ENCODE results near the gene EIF4B.

Gene EIF4B

DNA sequence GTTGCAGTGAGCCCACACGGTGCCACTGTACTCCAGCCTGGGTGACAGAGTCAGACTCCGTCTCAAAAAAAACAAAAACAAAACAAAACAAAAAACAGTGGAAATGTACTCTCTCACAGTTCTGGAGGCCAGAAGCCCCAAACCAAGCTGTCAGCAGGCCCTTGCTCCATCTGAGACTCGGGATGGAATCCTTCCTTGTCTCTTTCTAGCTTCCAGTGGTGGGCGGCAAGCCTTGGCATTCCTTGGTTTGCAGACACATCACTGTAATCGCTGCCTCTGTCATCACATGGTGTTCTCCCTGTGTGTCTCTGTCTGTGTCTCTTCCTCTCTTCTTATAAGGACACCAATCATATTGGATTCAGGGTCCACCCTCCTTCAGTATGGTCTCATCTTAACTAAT is 50.0 kb downstream of the EIF4B start:
- TF ChIP-seq, protein P1, sequence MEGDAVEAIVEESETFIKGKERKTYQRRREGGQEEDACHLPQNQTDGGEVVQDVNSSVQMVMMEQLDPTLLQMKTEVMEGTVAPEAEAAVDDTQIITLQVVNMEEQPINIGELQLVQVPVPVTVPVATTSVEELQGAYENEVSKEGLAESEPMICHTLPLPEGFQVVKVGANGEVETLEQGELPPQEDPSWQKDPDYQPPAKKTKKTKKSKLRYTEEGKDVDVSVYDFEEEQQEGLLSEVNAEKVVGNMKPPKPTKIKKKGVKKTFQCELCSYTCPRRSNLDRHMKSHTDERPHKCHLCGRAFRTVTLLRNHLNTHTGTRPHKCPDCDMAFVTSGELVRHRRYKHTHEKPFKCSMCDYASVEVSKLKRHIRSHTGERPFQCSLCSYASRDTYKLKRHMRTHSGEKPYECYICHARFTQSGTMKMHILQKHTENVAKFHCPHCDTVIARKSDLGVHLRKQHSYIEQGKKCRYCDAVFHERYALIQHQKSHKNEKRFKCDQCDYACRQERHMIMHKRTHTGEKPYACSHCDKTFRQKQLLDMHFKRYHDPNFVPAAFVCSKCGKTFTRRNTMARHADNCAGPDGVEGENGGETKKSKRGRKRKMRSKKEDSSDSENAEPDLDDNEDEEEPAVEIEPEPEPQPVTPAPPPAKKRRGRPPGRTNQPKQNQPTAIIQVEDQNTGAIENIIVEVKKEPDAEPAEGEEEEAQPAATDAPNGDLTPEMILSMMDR (IDR thresholded peaks at IDR 0.05): no peak
- Histone ChIP-seq H3K27ac (no peak overlapping the region), H3K36me3 (no peaks in the 10 kb centered on the region), H3K9me3 (no peaks in the 10 kb centered on the region), H3K4me3 (ENCODE audit: low read depth in 1 of 2, low read length in 1 of 2) (no peak overlapping the region), H3K4me1 (ENCODE audit: control insufficient read depth in 1 of 2, insufficient read depth in 1 of 2, low read depth in 1 of 2, low read length in 1 of 2) (peaks cover 11 to 12% of the 10 kb centered on the region in 2 experiments), H3K27me3 (peaks cover 9% of the 10 kb centered on the region)

DNA sequence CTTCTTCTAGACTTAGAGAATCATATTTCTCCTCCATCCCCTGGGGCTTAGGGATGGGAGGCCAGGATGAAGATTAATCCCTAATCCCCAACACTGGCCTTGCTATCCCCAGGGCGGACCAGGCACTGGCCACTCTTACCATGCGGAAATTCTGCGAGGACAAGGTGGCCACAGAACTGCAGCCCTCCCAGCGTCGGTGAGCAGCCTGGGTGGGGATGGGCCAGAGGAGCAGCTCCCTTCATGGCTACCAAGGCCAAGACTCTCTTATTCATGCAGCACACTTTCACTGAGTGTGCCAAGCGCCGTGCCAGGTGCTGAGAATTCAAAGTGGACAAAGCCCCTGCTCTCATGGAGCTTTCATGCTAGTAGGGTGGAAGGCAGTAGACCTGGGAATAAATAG is 50.6 kb downstream of the EIF4B start:
- Histone ChIP-seq H3K4me1 (ENCODE audit: control insufficient read depth in 1 of 2, insufficient read depth in 1 of 2, low read depth in 1 of 2, low read length in 1 of 2) (peaks cover 11 to 12% of the 10 kb centered on the region in 2 experiments), H3K4me3 (ENCODE audit: low read depth in 1 of 2, low read length in 1 of 2) (no peak overlapping the region), H3K9me3 (no peaks in the 10 kb centered on the region), H3K27me3 (peaks cover 9% of the 10 kb centered on the region), H3K27ac (no peak overlapping the region), H3K36me3 (no peaks in the 10 kb centered on the region)
- TF ChIP-seq, protein P1 (IDR thresholded peaks at IDR 0.05): no peak

DNA sequence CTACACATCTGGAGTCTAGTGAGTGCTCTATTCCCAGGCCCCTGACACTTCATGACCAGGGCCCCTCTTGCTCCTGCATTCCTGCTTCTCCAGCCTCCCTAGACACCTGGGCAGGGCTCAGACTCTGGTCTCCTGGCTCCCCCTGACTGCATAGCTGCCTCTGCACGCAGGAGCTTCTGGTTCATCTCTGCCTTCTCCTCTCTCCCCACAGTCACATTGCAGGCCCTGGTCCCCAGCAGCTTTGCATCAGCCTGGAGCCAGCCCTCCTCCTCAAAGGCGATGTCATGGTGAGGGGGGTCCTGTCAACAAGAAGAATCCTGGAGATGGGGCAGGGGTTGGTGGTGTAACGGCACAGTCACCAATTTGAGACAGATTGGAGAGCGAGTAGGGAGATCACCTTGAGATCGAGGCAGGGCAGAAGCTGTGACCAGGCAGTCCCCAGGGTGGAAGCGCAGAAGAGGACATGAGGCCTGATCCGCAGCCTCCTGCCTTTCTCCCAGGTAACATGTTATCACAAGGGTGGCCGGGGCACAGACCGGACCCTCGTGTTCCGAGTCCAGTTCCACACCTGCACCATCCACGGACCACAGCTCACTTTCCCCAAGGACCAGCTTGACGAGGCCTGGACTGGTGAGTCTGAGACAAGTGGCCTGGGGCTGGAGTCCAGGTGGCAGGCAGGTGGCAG is 51.7 kb downstream of the EIF4B start:
- Histone ChIP-seq H3K4me1 (ENCODE audit: control insufficient read depth in 1 of 2, insufficient read depth in 1 of 2, low read depth in 1 of 2, low read length in 1 of 2) (peaks cover 11 to 12% of the 10 kb centered on the region in 2 experiments), H3K4me3 (ENCODE audit: low read depth in 1 of 2, low read length in 1 of 2) (no peak overlapping the region), H3K27me3 (peaks cover 9% of the 10 kb centered on the region), H3K27ac (no peak overlapping the region), H3K36me3 (peaks cover 1% of the 10 kb centered on the region), H3K9me3 (no peaks in the 10 kb centered on the region)
- TF ChIP-seq, protein P1 (IDR thresholded peaks at IDR 0.05): no peak

DNA sequence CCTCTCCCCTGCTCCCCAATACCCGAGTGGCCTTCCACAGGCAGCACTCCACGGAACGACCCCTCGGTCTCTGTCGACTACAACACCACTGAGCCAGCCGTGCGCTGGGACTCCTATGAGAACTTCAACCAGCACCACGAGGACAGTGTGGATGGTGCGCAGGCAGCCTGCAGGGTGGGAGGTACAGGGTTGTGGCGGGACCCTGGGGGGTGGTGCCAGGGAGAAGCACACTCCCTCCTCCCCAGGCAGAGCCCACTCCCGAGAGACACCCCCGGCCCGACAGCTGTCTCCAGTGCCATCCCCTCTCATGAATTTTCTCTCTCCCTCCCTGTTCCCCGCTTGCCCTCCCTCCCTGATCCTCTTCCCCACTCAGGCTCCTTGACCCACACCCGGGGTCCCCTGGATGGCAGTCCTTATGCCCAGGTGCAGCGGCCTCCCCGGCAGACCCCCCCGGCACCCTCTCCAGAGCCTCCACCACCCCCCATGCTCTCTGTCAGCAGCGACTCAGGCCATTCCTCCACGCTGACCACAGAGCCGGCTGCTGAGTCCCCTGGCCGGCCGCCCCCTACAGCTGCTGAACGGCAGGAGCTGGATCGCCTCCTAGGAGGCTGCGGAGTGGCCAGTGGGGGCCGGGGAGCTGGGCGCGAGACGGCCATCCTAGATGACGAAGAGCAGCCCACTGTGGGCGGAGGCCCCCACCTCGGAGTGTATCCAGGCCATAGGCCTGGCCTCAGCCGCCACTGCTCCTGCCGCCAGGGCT is 52.6 kb downstream of the EIF4B start:
- TF ChIP-seq, protein P1 (IDR thresholded peaks at IDR 0.05): no peak
- Histone ChIP-seq H3K36me3 (peaks cover 10% of the 10 kb centered on the region), H3K4me3 (ENCODE audit: low read depth in 1 of 2, low read length in 1 of 2) (no peak overlapping the region), H3K27ac (no peak overlapping the region), H3K4me1 (ENCODE audit: control insufficient read depth in 1 of 2, insufficient read depth in 1 of 2, low read depth in 1 of 2, low read length in 1 of 2) (peaks cover 8% of the 10 kb centered on the region in 2 experiments), H3K9me3 (no peaks in the 10 kb centered on the region), H3K27me3 (peaks cover 5% of the 10 kb centered on the region)

DNA sequence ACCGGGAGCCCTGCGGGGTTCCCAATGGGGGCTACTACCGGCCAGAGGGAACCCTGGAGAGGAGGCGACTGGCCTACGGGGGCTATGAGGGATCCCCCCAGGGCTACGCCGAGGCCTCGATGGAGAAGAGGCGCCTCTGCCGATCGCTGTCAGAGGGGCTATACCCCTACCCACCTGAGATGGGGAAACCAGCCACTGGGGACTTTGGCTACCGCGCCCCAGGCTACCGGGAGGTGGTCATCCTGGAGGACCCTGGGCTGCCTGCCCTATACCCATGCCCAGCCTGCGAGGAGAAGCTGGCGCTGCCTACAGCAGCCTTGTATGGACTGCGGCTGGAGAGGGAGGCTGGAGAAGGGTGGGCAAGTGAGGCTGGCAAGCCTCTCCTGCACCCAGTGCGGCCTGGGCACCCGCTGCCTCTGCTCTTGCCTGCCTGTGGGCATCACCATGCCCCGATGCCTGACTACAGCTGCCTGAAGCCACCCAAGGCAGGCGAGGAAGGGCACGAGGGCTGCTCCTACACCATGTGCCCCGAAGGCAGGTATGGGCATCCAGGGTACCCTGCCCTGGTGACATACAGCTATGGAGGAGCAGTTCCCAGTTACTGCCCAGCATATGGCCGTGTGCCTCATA is 53.3 kb downstream of the EIF4B start:
- TF ChIP-seq, protein P1 (IDR thresholded peaks at IDR 0.05): no peak
- Histone ChIP-seq H3K9me3 (no peaks in the 10 kb centered on the region), H3K36me3 (peaks cover 17% of the 10 kb centered on the region)

More for the DNA sequence above, 53.3 kb downstream of the EIF4B start:
- Histone ChIP-seq H3K27me3 (peaks cover 5% of the 10 kb centered on the region), H3K4me3 (ENCODE audit: low read depth in 1 of 2, low read length in 1 of 2) (no peak overlapping the region), H3K4me1 (ENCODE audit: control insufficient read depth in 1 of 2, insufficient read depth in 1 of 2, low read depth in 1 of 2, low read length in 1 of 2) (peaks cover under 1 to 4% of the 10 kb centered on the region in 2 experiments), H3K27ac (no peak overlapping the region)
